ENCODE results near the gene MAGED4. TPM values are rescaled to one million over a fixed set of nuclear protein-coding genes. Genes with fewer than 3 reads are reported as not detected.

The MAGED4 gene
- total RNA-seq, 1 experiment from 2014 or later = not detected

DNA sequence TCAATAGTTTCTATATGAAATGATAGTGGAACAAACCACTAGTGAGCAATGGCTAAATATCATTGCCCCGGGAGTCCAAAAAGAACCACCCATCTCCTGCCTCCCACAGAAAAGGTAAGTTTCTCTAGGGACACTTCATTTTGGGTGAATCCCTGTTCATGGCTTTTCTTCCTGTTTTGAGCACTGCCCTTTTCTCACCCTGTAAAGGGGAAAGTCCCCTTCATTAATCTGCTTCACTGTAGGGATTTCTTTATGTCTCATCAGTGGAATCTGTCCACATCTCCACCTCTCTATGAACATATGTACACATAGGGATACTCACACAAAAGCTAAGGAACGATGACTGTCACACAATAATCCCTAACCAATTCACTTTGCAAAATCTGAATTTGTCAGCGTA, 28.6 kb downstream of the MAGED4 start:
- POLR2A ChIA-PET = no interaction called here
- Histone ChIP-seq H3K36me3 (ENCODE audit: control insufficient read depth in 1 of 2, insufficient read depth in 2 of 2, low read length in 2 of 2) (no peaks in the 10 kb centered on the region), H3K9me2 (ENCODE audit: insufficient read depth) (no peaks in the 10 kb centered on the region), H3K79me2 (ENCODE audit: insufficient read depth, low read length) (no peaks in the 10 kb centered on the region), H3K27ac (ENCODE audit: low read depth, low read length) (no peak overlapping the region), H3K4me3 (replicated peaks in 1 of 2; ENCODE audit: low read depth in 1 of 2, low read length in 2 of 2) (no peak overlapping the region), H3K27me3 (ENCODE audit: insufficient read depth, low read length) (no peaks in the 10 kb centered on the region), H3K9me3 (ENCODE audit: control insufficient read depth in 1 of 2, insufficient read depth in 1 of 2, low read depth in 1 of 2, low read length in 2 of 2) (no peaks in the 10 kb centered on the region), H3K4me2 (ENCODE audit: low read length) (no peak overlapping the region), H2AFZ (ENCODE audit: low read depth, low read length, poor library complexity, severe bottlenecking) (no peak overlapping the region), H3K9ac (ENCODE audit: low read length) (no peak overlapping the region), H3K4me1 (ENCODE audit: control insufficient read depth in 1 of 2, insufficient read depth in 2 of 2, low read length in 2 of 2) (no peaks in the 10 kb centered on the region), H4K20me1 (ENCODE audit: insufficient read depth) (no peaks in the 10 kb centered on the region)
- RAD21 ChIA-PET (ENCODE audit: low non-redundant PET in 1 of 2, low total read pairs in 2 of 2, uncharacterized antibody in 2 of 2, unreplicated experiment in 2 of 2) = no interaction called here
- CTCF ChIA-PET = no interaction called here
- no peak for ATAC-seq
- TF ChIP-seq, protein P1, sequence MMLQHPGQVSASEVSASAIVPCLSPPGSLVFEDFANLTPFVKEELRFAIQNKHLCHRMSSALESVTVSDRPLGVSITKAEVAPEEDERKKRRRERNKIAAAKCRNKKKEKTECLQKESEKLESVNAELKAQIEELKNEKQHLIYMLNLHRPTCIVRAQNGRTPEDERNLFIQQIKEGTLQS (IDR thresholded peaks at IDR 0.05) = no peak
- BruUV-seq (replicated peaks) = no TSS peak
- intact Hi-C loops (cut with micrococcal nuclease) = no loop called here
- DNase-seq (ENCODE audit: low read depth, low spot score) = no peak

DNA sequence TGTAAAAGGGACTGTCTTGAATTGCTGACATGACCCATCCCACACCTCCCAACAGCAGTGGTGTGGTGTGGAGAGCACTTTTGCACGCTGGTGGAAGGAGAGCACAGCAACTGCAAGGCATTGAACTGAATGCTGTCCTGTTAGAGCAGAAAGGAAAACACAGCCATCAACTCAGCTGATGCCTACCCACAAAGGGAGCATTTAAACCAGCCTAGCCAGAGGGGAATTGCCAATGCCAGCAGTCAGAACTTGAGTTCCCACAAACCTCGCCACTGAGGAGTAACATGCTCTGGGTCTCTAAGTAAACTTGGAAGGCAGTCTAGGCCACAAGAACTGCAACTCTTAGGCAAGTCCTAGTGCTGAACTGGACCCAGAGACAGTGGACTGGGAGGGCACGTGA, 31.9 kb downstream of the MAGED4 start:
- no TSS peak for BruUV-seq (replicated peaks)
- Histone ChIP-seq H3K4me2 (ENCODE audit: low read length) (no peak overlapping the region), H2AFZ (ENCODE audit: low read depth, low read length, poor library complexity, severe bottlenecking) (no peak overlapping the region), H3K27ac (ENCODE audit: low read depth, low read length) (no peak overlapping the region), H3K36me3 (ENCODE audit: control insufficient read depth in 1 of 2, insufficient read depth in 2 of 2, low read length in 2 of 2) (no peaks in the 10 kb centered on the region), H3K9me3 (ENCODE audit: control insufficient read depth in 1 of 2, insufficient read depth in 1 of 2, low read depth in 1 of 2, low read length in 2 of 2) (no peaks in the 10 kb centered on the region), H3K79me2 (ENCODE audit: insufficient read depth, low read length) (no peaks in the 10 kb centered on the region), H4K20me1 (ENCODE audit: insufficient read depth) (no peaks in the 10 kb centered on the region), H3K4me1 (ENCODE audit: control insufficient read depth in 1 of 2, insufficient read depth in 2 of 2, low read length in 2 of 2) (no peaks in the 10 kb centered on the region), H3K9me2 (ENCODE audit: insufficient read depth) (no peaks in the 10 kb centered on the region), H3K27me3 (ENCODE audit: insufficient read depth, low read length) (no peaks in the 10 kb centered on the region), H3K9ac (ENCODE audit: low read length) (no peak overlapping the region), H3K4me3 (replicated peaks in 1 of 2; ENCODE audit: low read depth in 1 of 2, low read length in 2 of 2) (no peak overlapping the region)
- intact Hi-C loops (cut with micrococcal nuclease) = no loop called here
- ChIA-PET POLR2A (no interaction called here), RAD21 (ENCODE audit: low non-redundant PET in 1 of 2, low total read pairs in 2 of 2, uncharacterized antibody in 2 of 2, unreplicated experiment in 2 of 2) (no interaction called here), CTCF (no interaction called here)
- TF ChIP-seq YY1 (IDR thresholded peaks at IDR 0.05; ENCODE audit: extremely low read depth, insufficient replicate concordance, low read depth, low read length) = no peak
- TF ChIP-seq EGR1 (IDR thresholded peaks at IDR 0.05; ENCODE audit: low read depth) = no peak
- TF ChIP-seq, protein P2, sequence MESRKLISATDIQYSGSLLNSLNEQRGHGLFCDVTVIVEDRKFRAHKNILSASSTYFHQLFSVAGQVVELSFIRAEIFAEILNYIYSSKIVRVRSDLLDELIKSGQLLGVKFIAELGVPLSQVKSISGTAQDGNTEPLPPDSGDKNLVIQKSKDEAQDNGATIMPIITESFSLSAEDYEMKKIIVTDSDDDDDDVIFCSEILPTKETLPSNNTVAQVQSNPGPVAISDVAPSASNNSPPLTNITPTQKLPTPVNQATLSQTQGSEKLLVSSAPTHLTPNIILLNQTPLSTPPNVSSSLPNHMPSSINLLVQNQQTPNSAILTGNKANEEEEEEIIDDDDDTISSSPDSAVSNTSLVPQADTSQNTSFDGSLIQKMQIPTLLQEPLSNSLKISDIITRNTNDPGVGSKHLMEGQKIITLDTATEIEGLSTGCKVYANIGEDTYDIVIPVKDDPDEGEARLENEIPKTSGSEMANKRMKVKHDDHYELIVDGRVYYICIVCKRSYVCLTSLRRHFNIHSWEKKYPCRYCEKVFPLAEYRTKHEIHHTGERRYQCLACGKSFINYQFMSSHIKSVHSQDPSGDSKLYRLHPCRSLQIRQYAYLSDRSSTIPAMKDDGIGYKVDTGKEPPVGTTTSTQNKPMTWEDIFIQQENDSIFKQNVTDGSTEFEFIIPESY (IDR thresholded peaks at IDR 0.05; ENCODE audit: extremely low read depth, insufficient replicate concordance, low read length) = no peak
- TF ChIP-seq, protein P3, sequence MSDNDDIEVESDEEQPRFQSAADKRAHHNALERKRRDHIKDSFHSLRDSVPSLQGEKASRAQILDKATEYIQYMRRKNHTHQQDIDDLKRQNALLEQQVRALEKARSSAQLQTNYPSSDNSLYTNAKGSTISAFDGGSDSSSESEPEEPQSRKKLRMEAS (IDR thresholded peaks at IDR 0.05) = no peak
- no peak for TF ChIP-seq POLR2AphosphoS5 (IDR thresholded peaks at IDR 0.05; ENCODE audit: low read depth, low read length)
- no peak for TF ChIP-seq CBX3 (IDR thresholded peaks at IDR 0.05; ENCODE audit: low read depth)
- TF ChIP-seq JUND (IDR thresholded peaks at IDR 0.05) = no peak
- no peak for TF ChIP-seq RAD21 (IDR thresholded peaks at IDR 0.05; ENCODE audit: low read depth)
- TF ChIP-seq POLR2A (IDR thresholded peaks at IDR 0.05; ENCODE audit: borderline replicate concordance, extremely low read depth, insufficient read depth, insufficient read length) = no peak
- no peak for TF ChIP-seq SRF (IDR thresholded peaks at IDR 0.05; ENCODE audit: low read depth)
- no peak for ATAC-seq
- no peak for DNase-seq (ENCODE audit: low read depth, low spot score)

All from HCT116 (cell line).